NCI-H69 (cell line): ENCODE data around the gene CCDC57.

Experiments
- DNase-seq: peaks from one replicate; lab custom pipeline; 2025; lab: John Stamatoyannopoulos, UW

CCDC57 gene

DNA sequence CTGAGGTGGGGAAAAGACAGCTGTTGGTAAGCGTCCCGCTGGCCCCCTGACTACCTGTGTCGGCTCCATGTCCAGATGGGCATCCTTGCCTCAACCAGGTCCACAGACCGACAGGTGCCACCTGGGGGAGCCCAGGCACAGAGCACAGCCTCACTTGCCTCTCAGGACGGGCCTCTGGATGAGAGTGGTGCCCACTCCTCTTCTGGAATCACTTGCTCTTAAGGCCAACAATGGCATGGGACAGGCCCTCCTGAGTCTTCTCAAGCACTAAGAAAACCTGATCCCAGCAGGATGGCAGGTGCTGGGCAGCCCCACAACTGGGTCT, 33.4 kb upstream of the CCDC57 start:
- no peak for DNase-seq

DNA sequence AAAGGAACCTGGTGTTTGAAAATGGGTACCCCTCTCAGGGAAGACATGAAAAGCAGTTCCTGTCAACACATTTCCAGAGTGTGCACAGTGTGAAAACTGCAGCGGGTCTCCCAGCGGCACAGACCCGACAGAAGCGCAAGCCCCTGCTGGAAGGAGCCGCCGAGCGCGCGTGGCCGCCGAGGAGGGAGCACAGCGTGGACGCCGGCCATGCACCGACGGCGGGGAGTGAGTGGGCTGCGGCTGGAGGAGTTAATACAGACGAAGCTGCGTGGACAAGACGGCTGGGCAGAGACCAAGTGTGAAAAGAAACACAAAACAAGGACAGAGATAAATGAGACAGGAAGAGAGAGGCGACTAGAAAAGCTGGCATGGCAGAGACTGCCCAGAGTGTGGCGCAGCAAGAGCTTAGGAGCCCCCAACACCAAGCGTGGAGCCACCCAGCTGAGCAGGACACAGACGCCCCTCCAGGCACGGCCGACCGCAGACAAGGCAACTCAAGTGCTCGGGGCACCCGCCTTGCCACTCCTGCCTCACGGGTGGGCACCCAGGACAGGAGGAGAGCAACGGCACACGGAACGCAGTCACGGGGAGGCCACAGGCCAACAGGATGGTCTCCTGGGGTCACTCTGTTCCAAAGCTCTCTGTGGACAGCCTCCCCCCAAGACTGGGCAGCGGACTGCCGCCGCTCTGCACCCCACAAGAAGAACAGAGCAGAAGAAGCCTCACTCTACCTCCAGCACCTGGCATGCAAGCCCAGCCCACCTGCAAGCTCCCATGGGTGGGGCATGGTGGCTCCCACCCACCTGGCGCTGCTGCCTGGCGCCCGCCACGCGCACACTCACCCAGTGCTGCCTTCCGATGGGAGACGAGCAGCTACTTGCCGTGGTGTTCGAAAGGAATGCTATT, 32.7 kb upstream of the CCDC57 start:
- no peak for DNase-seq

DNA sequence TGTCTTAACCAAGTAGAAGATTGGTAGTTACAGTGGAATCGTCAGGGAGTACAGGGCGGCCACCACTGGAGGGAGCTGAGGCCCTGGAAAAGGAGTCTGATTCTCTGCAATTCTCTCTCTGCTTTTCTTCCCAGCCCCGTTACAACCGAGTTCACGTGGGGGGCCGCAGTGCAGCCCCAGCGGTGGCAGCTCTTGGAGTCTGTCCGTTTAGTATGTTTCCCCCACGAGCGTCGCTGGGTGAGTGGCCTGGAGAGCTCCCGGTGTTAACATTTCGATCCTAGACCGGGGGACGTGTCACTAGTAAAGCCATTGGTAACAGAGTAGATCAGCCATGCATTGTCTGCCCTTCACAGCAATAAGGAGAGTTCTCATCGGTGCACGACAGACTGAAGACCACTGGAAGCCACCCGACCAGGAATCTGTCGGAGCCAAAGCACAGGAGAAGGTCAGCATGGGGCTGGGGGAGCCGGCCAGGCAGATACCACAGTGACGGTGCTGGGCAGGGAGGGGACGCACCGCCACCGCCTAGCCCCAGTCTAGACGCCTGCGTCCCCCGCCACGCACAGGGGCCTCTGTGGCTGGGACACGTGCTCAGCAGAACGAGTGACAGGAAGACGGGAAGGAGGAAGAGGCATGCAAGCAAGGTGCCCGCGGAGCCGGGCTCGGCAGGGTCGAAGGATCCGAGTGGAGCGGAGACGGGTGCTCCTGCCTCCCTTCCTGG, 31.9 kb upstream of the CCDC57 start:
- DNase-seq: no peak

DNA sequence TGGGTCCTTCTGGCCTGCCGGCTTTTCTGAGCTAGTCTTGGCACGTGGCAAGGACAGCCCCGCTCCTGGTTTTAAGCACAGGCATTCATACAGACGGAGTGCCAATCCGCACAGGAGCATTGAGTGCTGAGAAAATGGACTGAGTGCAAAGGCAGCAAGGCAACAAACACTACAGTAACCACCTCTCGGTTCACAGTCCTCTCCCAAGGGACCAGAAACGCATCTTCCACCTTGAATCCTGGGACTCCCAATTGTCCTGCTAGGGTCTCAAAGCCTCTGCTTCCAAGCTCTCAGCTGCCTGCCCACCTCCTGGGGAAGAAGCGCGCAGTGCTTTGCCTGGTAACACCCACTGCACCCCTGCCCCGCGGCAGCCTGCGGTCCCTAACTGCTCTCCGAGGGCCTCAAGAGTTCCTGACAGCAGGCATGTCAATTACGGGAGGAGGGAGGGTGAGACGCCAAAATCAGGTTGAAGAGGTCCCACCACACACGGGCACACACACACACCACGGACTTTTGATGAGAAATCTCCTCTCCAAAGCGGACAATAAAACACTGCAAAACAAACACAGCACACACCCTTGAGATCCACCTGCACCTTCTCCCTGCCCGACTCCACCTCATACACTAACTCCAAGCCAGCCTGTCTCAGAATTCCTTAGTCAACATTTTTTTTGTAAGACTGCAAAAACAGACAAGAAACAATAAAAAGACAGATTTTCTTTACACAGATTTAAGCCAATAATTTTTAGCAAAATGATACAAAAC, 31.2 kb upstream of the CCDC57 start:
- no peak for DNase-seq

DNA sequence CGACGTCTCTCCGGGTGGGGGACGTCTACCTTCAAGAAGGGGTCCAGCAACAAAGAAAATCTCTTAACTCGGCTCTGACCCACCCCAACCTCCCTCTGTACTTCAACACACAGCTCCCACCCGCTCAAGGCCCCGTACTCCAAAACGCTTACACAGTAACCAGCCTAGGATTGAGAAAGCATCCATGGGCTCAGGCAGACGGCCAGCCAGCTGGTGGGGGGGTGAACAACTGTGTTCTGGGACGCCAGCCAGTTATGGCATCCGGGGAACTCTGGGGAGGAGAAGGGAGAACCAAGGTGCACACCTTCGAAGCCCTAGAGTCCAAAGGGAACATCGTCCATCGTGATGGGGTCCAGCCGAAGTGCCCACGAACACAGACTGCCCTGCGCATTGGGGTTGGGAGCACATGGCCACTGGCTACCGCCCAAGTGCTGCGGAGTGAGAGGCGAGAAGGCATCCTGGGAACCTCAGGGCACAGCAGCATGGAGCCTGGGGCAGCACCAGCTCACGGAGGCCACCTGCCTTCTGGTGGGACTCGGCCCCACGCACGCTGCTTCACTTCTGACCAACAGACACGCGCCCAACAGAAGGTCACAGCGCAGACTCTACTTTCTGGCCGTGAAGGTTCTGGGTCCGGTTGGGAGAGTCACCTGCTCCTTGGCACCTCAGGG, 30.5 kb upstream of the CCDC57 start:
- no peak for DNase-seq

DNA sequence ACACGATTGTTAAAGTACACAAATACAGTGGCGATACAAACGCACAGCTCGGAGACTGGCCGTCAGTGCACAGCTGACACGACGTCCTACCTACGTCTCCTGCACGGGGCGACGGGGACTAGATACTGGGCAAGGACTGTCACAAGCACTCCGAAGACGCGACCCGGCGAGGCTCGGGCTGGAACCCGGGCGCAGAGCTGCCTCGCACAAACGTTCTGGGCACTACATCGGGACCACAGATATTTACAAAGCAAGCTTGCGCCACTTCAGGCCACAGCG, 30.0 kb upstream of the CCDC57 start:
- no peak for DNase-seq

- DNase-seq: no peak
Observed at GRCh38 chr17:82241926-82242697, 29.5 kb upstream of the CCDC57 start.

- no peak for DNase-seq
Observed at GRCh38 chr17:82241183-82241925, 28.7 kb upstream of the CCDC57 start.

DNA sequence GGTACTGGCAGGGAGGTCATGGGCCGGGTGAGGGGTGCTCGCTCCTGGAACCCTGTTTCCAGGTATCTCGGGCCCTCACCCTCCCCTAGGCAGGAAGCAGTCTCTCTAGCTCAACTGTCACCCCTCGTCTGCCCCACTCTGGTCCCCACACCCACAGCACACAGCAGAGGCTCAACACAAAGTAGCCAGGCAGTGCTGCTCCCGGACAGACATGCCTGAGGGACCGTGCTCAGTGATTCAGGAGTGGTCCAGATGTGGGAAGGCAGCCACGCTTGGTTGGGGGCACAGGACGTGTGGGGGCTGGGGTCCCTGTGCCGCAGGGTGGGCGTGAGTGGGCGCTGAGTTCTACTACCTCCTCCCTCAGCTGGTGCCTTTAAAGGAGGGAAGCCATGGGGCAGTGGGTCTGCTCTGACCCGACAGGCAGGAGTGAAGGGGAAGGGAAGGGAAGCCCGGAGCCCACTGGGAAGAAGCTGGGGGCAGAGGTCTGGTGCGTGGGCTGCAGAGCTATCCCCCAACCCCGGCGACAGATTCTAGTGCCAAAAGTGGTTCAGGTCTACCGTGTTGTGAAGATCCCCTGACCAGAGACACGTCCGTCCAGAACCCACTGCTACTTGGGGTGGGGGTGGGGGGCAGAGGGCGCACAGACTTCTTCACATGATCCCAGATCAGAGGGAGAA, 28.0 kb upstream of the CCDC57 start:
- no peak for DNase-seq

- DNase-seq: no peak
Observed at GRCh38 chr17:82239926-82240505, 27.4 kb upstream of the CCDC57 start.

DNA sequence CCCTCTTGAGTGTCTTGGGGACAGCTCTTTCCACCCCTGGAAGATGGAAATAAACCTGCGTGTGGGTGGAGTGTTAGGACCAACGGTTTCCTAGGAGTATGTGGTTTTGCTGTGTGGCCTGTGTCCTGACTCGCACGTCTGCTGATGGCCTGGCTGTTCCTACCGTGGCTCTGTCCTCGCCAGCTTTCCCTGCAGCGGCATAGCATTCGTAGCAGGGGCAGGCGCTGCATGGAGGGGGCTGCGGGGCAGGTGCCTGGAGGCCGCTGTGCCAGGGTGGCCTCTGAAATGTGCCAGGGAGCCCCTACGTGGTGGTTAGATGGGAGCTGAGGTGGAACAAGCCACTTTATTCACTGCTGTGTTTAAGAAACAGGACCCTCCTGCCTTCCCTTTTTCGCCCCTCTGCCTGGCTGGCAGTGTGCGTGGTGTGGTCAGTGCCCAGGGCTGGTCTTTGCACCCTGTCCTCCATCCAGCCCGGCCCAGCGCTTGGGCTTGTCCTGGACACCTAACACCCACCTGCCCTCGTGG, 26.8 kb upstream of the CCDC57 start:
- DNase-seq: no peak

- peak; percentile 28 for DNase-seq
Observed at GRCh38 chr17:82238472-82239201, 26.0 kb upstream of the CCDC57 start.

DNA sequence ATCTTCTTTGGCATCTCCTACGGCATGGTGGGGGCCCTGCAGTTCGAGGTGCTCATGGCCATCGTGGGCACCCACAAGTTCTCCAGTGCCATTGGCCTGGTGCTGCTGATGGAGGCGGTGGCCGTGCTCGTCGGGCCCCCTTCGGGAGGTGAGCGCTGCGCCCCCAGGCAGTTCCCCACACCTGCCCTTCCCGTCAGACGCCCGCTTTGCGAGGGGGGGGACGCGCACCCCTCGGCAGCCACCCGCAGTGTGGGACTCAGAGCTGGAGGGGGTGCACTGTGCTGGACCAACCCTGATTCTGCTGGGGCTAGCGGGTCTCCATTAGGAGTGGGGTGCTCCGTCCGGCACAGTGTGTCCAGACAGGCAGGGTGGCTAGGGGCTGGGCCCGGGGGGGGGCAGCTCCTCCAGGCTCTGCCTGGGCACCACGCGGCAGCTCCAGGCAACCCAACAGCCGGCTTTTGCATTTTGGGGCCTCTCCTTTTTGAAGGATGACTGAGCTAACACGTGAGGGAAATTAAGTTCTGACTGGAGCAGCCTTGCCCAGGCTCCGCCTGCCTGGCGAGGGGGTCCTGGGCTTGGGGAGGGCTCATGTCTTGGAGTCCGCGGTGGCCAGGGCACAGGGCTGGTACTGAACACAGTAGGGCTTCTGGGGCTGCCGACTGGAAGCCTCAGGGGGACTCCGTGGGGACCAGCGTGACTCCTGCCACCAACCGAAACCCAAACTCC, 25.3 kb upstream of the CCDC57 start:
- DNase-seq: no peak

DNA sequence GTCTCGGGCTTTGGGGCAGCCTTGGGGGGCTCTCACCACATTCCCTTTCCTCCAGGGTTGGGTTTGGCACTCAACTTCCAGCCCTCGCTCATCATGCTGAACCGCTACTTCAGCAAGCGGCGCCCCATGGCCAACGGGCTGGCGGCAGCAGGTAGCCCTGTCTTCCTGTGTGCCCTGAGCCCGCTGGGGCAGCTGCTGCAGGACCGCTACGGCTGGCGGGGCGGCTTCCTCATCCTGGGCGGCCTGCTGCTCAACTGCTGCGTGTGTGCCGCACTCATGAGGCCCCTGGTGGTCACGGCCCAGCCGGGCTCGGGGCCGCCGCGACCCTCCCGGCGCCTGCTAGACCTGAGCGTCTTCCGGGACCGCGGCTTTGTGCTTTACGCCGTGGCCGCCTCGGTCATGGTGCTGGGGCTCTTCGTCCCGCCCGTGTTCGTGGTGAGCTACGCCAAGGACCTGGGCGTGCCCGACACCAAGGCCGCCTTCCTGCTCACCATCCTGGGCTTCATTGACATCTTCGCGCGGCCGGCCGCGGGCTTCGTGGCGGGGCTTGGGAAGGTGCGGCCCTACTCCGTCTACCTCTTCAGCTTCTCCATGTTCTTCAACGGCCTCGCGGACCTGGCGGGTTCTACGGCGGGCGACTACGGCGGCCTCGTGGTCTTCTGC, 24.6 kb upstream of the CCDC57 start:
- no peak for DNase-seq

DNA sequence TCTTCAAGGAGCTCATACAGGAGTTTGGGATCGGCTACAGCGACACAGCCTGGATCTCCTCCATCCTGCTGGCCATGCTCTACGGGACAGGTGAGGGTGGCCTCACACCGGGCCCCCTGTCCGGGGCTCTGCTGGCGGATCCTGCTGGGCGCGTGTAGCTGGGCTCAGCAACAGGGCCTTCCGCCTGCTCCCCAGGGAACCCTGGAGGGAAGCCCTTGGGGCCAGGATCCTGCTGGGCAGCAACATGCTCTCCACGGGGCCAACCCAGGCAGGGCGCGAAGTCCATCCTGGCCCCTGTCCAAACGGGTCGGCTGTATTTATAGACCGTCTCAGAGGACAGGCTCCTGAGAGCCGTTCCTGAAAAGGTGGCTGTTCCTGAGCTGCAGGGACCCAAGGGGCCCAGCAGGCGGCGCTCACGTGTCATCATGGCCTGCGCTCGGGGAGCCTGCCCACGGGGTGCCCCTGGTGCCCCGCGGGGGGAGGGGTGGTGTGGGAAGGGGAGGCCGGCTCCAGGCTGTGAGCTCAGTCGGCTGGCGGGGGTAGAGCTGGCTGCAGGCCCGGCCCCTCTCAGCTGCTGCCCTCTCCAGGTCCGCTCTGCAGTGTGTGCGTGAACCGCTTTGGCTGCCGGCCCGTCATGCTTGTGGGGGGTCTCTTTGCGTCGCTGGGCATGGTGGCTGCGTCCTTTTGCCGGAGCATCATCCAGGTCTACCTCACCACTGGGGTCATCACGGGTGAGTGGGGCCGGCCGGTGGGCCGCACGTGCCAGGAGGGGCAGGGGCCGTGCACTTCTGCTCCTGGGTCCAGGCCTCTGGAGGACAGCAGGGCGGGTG, 23.7 kb upstream of the CCDC57 start:
- peak; percentile 86 for DNase-seq

DNA sequence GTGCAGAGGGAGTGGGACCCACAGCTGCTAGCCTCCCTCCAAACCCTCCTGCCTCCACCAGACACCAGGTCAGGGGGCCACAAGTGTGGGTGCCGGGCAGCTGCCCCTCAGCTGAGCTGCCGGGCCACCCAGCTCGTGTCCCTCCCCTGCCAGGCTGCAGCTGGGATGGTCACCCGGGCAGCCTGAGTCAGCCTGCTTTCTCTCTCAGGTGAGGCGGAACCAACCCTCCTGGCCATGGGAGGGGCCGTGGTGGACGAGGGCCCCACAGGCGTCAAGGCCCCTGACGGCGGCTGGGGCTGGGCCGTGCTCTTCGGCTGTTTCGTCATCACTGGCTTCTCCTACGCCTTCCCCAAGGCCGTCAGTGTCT, 23.1 kb upstream of the CCDC57 start:
- DNase-seq: peak; percentile 51
